Activated T-cell treated with anti-CD3 and anti-CD28 coated beads, Interleukin-2, amount 50 U/mL, for 24 hours (primary cell): Measurements from ENCODE around the gene GPAT3.
"Not testable (repeated sequence)": the region's sequence is repeated elsewhere in the genome, so short reads cannot be mapped to it uniquely, and the experiment has no call there.

Experiments
- DNase-seq: peaks from one replicate; pipeline ENCODE4 v3.0.0-alpha.2; 2020
- H3K27ac Mint-ChIP-seq: 2 replicates; pipeline ENCODE4 v1.8.0; 2020; ENCODE audit warnings: mild to moderate bottlenecking, mixed read lengths
- H3K27me3 Mint-ChIP-seq: 2 replicates; pipeline ENCODE4 v1.8.0; 2020; ENCODE audit warnings: mixed read lengths
- H3K36me3 Mint-ChIP-seq: 2 replicates; pipeline ENCODE4 v1.8.0; 2020; ENCODE audit warnings: low read depth, mixed read lengths
- H3K4me1 Mint-ChIP-seq: 2 replicates; pipeline ENCODE4 v1.8.0; 2020; ENCODE audit warnings: low read depth, mixed read lengths
- H3K4me3 Mint-ChIP-seq: 2 replicates; pipeline ENCODE4 v1.8.0; 2020; ENCODE audit warnings: mild to moderate bottlenecking, moderate library complexity, mixed read lengths
- H3K9me3 Mint-ChIP-seq: 2 replicates; pipeline ENCODE4 v1.8.0; 2020; ENCODE audit warnings: mixed read lengths

GPAT3 gene

DNA sequence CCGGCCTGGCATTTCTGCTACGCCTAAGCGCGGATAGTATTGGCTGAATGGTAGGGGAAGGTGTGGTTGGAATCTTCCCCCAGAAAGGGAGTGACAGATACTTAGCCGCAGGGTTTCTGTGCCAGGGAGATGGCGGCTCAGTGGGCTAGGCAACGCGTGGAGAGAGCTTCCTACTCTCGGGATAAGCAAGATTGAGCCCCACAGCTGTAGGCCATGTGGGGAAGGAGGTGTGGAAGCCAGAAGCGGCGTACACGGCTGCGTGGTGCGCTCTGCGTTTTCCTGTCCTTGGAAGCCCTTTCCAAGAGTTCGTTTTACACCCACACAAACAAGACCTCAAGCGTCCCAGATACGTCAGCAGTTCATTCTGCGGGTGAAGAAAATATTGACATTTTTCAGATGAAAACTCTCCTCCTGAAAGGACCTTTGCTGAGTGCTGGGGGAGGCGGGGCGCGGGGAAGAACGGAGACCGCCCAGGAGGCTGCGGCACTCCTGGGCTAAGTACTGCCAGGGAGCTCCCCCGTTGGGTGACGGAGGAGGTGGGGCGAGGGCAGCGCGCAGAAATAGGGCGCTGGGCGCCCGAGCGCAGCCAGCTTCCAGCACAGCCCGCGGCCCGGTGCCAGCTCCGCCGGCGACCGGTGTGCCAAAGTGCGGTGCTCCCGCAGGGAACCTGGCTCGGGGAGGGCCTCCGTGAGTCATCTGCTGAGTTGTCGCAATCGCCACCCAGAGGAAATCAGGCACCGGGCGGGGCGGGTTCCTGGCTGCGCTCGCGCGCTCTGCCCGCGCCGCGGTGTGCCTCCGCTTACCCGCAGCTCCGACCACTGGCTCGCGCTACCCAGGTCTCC is at the start of gene GPAT3:
Gene GPAT3 (plus strand): TSS at position 589 of the 842 bp plus-strand sequence. CDS start 515 bp downstream, outside the sequence.
- H3K27ac Mint-ChIP-seq, result peak within 1 kb of the TSS; percentile 59
- H3K36me3 Mint-ChIP-seq, result no peaks in the 10 kb centered on the region
- peaks cover 41% of the 10 kb centered on the region for H3K27me3 Mint-ChIP-seq
- peak within 1 kb of the TSS; percentile 84 for H3K4me3 Mint-ChIP-seq
- no peaks in the 10 kb centered on the region for H3K9me3 Mint-ChIP-seq
- peaks cover 22% of the 10 kb centered on the region for H3K4me1 Mint-ChIP-seq
- peak; percentile 82 for DNase-seq

DNA sequence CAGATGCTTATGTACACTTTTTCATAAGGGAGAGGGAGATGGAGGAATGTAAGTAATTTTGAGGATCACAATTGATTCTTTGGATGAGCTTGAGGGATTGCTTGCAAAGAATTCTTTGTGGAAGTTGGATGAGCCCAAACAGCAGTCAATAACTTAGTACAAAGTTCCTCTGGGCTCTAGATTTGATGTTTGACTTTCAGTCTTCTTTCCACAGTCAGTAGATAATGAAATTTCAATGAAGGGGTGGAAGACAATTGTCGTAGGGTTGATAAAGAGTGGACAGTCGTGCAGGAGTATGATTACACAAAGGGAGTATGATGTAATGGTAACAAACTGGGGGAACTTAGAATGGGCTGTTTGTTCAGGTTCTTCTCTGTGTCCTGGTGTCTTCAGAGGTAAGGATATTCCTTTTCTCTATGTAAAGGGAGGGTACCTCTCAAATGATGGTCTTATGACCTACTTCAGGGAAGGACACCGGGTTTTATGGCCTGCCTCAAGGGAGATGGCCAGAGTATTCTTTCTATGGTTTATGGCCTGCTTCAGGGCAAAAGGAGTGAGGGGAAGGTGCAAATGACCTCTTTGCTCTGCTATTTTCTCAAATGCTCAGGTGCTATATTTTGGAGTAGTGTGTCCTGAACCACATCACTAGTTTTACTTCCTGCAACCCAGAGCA is 49.3 kb upstream of the GPAT3 start:
- H3K4me3 Mint-ChIP-seq, result no peak overlapping the region
- no peaks in the 10 kb centered on the region for H3K27me3 Mint-ChIP-seq
- no peaks in the 10 kb centered on the region for H3K9me3 Mint-ChIP-seq
- H3K4me1 Mint-ChIP-seq, result peaks cover 24% of the 10 kb centered on the region
- H3K36me3 Mint-ChIP-seq, result peaks cover 5% of the 10 kb centered on the region
- peak overlapping the region; percentile 7 for H3K27ac Mint-ChIP-seq
- DNase-seq, result no peak

DNA sequence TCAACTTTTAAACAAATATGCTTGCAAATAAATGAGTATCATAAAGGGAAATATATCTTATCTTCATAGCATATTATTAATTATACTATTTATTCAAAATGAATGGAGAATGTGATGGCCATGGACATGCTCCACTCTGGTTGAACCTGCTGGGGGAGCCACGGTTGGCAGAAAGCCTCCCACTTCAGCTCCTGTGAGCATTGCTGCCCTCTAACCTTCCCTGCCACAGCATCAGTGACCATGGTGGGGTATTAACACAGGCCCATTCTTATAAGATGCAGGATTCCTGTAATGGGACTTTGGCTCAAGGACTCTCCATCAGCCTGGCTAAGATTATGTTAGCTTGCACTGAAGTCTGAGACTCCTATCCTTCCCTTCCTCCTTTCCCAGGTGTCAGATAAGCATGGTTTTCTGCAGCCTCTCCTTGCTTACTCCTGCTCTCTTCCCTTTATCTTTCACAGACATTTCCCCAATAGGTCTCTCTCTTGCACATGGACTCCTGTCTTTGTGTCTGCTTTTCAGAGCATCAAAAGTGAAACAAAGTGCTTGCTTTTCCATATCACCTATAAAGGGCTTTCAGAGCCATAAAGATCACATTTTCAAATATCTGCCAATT is 46.1 kb upstream of the GPAT3 start:
- no peaks in the 10 kb centered on the region for H3K36me3 Mint-ChIP-seq
- H3K27me3 Mint-ChIP-seq, result no peaks in the 10 kb centered on the region
- H3K9me3 Mint-ChIP-seq, result no peaks in the 10 kb centered on the region
- H3K27ac Mint-ChIP-seq, result no peak overlapping the region
- H3K4me1 Mint-ChIP-seq, result peaks cover 6% of the 10 kb centered on the region
- H3K4me3 Mint-ChIP-seq, result no peak overlapping the region
- DNase-seq, result no peak

DNA sequence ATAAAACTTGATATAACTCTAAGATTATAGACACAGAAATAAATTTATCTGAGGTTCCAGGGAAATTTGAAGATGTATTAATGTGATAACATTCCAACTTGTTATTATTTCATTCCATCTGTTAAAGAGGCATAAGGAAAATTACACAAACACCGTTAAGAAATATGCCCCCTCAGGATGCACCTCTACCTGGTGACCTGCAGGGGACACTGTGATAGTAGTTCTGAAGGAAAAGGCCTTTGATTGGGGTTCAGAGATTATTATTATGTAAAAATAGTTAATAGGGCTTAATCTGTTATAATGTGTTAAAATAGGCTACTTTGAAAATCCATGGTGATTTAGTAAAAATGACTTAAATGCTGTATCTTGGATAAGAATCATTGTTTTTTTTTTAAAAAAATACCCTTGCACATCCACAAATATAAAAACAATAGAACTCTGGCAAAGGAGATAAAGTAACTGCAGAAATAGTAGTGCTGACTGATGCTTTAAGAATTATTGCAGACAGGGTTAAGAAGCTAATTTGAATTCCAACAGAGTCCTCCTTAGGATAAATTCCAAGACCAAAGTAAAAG is 44.9 kb upstream of the GPAT3 start:
- no peak overlapping the region for H3K4me3 Mint-ChIP-seq
- peaks cover 2% of the 10 kb centered on the region for H3K4me1 Mint-ChIP-seq
- H3K9me3 Mint-ChIP-seq, result no peaks in the 10 kb centered on the region
- no peaks in the 10 kb centered on the region for H3K27me3 Mint-ChIP-seq
- DNase-seq, result no peak
- H3K27ac Mint-ChIP-seq, result no peak overlapping the region
- no peaks in the 10 kb centered on the region for H3K36me3 Mint-ChIP-seq

DNA sequence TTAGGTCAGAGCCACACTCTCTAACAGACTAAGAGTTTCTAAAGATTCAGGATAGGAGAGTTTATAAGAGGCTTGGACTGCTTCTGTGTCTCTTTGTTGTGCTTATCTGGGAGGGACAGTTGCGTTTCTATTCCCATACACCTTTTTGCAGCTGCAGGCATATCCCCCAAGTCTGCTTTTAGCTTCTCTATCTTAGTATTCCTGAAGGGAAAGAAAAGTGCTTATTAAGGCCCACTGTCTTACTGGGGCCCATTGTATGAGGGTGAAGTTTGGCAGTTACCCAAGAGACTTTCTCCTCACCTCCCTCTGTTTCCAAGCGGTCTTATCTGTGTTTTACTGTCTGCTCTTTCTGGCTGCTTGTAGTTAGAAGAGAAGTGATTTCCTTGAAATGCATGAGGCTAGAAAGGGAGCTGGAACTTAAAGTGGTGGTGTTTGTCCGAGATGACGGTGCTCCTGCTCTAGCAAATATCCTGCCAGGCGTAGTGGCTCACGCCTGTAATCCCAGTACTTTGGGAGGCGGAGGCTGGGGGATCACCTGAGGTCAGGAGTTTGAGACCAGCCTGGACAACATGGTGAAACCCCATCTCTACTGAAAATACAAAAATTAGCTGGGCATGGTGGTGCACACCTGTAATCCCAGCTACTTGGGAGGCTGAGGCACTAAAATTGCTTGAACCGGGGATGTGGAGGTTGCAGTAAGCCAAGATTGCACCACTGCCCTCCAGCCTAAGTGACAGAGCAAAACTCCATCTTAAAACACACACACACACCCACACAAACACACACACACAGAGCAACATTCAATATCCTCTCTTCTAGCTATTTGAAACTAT is 39.6 kb upstream of the GPAT3 start:
- H3K4me3 Mint-ChIP-seq, H3K27ac Mint-ChIP-seq, H3K27me3 Mint-ChIP-seq, H3K9me3 Mint-ChIP-seq, DNase-seq, H3K4me1 Mint-ChIP-seq, H3K36me3 Mint-ChIP-seq: not testable (repeated sequence)

DNA sequence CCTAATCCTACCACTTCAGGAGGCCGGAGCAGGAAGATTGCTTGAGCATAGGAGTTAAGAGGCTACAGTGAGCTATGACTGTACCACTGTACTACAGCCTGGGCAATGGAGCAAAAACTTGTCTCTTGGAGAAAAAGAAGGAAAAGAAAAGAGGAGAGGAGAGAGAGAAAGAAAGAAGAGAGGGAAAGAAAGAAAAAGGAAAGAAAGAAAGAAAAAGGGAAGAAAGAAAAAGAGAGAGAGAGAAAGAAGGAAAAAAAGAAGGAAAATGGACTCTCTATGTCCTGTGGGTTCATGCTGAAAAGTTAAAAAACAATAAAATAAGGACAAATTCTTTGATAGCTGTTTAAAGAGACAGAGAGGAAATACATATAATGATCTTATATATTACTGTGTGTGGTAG is 37.7 kb upstream of the GPAT3 start:
- no peaks in the 10 kb centered on the region for H3K4me1 Mint-ChIP-seq
- H3K4me3 Mint-ChIP-seq, result no peak overlapping the region
- H3K9me3 Mint-ChIP-seq, result no peaks in the 10 kb centered on the region

DNA sequence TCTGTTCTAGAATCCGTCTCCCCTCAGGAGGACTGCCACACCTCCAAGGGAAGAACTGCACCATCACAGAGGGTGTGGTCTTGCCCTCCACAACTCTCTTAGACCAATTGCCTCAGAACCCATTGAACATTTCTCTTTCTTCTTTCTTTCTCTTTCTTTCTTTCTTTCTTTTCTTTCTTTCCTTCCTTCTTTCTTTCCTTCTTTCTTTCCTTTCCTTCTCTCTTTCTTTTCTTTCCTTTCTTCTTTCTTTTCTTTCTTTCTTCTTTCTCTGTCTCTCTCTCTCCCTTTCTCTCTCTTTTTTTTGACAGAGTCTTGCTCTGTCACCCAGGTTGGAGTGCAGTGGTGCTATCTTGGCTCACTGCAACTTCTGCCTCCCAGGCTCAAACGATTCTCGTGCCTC is 34.2 kb upstream of the GPAT3 start:
- H3K27ac Mint-ChIP-seq, H3K9me3 Mint-ChIP-seq, H3K27me3 Mint-ChIP-seq, H3K36me3 Mint-ChIP-seq, H3K4me3 Mint-ChIP-seq, DNase-seq: not testable (repeated sequence)
- peaks cover 16% of the 10 kb centered on the region for H3K4me1 Mint-ChIP-seq

More for the DNA sequence above, 37.7 kb upstream of the GPAT3 start:
- Mint-ChIP-seq H3K36me3 (no peaks in the 10 kb centered on the region), H3K27ac (no peak overlapping the region), H3K27me3 (no peaks in the 10 kb centered on the region)
- DNase-seq, result no peak

DNA sequence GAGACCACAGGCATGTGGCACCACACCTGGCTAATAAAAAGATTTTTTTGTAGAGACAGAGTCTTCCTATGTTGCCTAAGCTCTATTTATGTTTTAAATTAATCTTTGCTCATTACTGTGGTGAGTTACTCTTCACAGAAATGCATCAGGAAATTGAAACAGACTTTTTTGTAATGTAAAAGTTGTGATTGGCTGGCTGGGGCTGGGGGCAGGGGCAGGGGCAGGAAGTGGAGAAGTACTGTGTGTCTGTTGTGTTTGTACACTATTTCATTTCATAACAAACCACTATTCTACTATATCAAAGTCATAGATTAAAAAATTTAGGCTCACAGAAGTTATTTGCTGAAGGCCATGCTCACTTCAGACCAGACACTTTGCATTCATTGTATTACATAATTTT is 31.9 kb upstream of the GPAT3 start:
- Mint-ChIP-seq H3K4me3 (no peak overlapping the region), H3K27ac (peak overlapping the region; percentile 56), H3K36me3 (no peaks in the 10 kb centered on the region), H3K4me1 (peaks cover 16% of the 10 kb centered on the region), H3K9me3 (no peaks in the 10 kb centered on the region), H3K27me3 (no peaks in the 10 kb centered on the region)
- no peak for DNase-seq

DNA sequence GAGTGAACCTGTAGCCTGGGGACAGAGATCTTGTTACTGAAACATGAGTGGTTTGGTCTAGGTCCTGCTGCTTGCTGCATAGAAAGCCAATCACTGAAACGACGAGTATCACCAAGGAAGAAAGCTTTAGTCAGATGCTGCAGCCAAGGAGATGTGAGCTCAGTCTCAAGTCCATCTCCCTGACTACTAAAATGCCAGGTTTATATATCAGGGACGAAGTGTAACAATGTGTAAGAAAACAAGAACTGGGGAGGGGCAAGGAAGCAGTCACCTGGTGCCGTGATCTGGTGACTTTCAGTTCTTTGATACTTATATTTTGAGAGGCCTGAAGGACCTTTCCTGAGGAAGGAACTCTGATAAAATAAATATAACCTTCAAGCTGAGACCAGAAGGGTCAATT is 31.4 kb upstream of the GPAT3 start:
- Mint-ChIP-seq H3K4me3 (no peak overlapping the region), H3K36me3 (no peaks in the 10 kb centered on the region), H3K27me3 (no peaks in the 10 kb centered on the region), H3K9me3 (no peaks in the 10 kb centered on the region), H3K4me1 (peaks cover 16% of the 10 kb centered on the region), H3K27ac (peak overlapping the region; percentile 56)
- no peak for DNase-seq

DNA sequence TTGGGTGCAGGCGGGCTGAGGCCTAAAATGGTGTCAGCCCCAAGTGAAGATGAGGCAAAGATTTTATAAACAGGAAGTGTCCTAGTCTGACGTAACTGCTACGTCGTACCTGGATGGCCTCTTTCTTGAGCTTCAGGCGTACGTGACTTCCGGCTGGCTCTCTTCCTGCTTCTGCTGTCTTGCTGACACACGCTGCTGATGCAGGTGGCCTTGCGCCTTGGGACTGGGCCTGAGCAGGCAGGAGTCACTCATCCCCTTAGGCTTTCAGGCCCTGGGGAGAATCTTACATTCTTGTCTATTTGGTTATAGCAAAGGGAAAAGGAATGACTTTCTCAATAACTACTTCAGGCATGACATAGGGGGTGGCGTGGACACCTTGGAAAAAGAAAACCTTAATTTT is 30.9 kb upstream of the GPAT3 start:
- Mint-ChIP-seq H3K27me3 (no peaks in the 10 kb centered on the region), H3K27ac (no peak overlapping the region), H3K4me3 (no peak overlapping the region), H3K36me3 (no peaks in the 10 kb centered on the region), H3K9me3 (no peaks in the 10 kb centered on the region), H3K4me1 (peaks cover 16% of the 10 kb centered on the region)
- DNase-seq, result no peak

DNA sequence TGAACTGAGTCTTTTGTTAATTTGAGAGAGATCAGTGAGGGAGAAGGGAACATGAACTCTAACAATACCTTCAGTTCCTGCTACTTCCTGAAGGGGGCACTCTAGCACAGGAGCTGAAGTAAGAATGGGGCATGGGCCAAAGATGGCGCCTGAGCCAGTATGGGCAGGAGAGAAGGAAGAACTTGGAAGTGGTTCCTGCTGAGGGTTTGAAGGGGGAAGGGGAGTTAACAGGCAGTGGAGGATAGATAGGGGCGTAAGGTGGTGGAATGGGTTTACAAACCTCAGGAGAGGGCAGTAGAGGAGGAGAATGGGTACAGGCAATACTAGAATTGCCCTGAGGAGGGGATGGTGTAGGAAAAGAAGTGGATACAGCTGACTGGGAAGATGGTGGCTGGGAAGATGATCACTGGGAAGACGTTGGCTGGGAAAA is 26.7 kb upstream of the GPAT3 start:
- DNase-seq, result peak; percentile 55
- H3K4me3 Mint-ChIP-seq, H3K27ac Mint-ChIP-seq, H3K27me3 Mint-ChIP-seq, H3K36me3 Mint-ChIP-seq, H3K9me3 Mint-ChIP-seq: not testable (repeated sequence)
- H3K4me1 Mint-ChIP-seq, result peaks cover 11% of the 10 kb centered on the region

DNA sequence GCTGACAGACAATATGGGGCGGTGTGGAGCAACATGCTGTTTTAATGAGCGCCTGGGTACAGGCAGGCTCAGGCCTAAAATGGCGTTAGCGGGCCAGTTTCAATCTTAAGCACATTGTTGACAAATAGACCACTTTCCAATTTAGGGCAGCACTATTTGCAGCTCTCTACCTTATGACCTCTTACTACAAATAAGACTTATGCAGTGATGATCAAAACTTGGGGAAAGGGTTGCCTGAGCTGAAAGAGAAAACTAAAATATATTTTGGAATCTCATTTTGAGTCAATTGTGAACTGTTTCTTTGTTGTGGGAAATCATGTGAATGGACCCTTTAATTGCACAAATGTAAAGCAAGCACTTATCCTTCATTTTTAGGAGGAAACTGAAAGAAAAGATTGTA is 25.5 kb upstream of the GPAT3 start:
- H3K36me3 Mint-ChIP-seq, result no peaks in the 10 kb centered on the region
- H3K9me3 Mint-ChIP-seq, result no peaks in the 10 kb centered on the region
- peaks cover 1% of the 10 kb centered on the region for H3K4me1 Mint-ChIP-seq
- no peaks in the 10 kb centered on the region for H3K27me3 Mint-ChIP-seq
- DNase-seq, result no peak
- H3K4me3 Mint-ChIP-seq, result no peak overlapping the region
- H3K27ac Mint-ChIP-seq, result no peak overlapping the region

DNA sequence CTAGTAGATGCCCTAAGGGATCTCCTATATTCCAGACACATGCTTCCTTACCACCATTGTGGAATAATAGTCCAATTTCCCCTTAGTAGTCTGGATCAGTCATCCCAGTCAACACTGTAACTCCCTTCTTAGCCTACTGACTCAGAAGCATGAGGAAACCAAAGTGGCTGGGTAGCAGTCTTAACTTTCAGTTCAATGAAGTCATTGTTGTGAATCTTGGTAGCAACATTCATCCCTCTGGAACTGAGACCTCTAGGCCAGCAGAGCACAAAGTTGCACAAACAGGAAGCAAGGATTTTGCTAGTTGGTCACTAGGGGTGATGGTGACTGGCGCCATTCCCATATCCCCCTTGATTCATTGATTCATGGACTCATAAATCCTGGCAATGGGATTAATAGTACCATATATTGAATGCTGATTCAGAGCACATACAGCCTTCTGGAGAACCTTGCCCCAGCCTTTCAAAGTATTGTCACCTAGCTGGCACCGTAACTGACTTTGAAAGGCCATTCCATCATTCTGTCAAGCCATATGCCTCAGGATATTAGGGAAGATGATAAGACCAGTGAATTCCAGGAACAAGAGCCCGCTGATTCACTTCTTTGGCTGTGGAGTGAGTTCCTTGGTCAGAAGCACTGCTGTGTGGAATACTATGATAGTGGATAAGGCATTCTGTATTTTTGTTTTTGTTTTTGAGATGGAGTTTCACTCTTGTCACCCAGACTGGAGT is 19.7 kb upstream of the GPAT3 start:
- Mint-ChIP-seq H3K36me3 (no peaks in the 10 kb centered on the region), H3K27ac (no peak overlapping the region), H3K9me3 (no peaks in the 10 kb centered on the region), H3K4me3 (no peak overlapping the region), H3K27me3 (no peaks in the 10 kb centered on the region), H3K4me1 (no peaks in the 10 kb centered on the region)
- no peak for DNase-seq
